ENCODE measurements around the gene GGT6. TPM values are rescaled to one million over a fixed set of nuclear protein-coding genes. Genes with fewer than 3 reads are reported as not detected.

The GGT6 gene
- total and polyA plus RNA-seq, 4 donors = 2.8 to 12.3 (median 7.4) TPM

DNA sequence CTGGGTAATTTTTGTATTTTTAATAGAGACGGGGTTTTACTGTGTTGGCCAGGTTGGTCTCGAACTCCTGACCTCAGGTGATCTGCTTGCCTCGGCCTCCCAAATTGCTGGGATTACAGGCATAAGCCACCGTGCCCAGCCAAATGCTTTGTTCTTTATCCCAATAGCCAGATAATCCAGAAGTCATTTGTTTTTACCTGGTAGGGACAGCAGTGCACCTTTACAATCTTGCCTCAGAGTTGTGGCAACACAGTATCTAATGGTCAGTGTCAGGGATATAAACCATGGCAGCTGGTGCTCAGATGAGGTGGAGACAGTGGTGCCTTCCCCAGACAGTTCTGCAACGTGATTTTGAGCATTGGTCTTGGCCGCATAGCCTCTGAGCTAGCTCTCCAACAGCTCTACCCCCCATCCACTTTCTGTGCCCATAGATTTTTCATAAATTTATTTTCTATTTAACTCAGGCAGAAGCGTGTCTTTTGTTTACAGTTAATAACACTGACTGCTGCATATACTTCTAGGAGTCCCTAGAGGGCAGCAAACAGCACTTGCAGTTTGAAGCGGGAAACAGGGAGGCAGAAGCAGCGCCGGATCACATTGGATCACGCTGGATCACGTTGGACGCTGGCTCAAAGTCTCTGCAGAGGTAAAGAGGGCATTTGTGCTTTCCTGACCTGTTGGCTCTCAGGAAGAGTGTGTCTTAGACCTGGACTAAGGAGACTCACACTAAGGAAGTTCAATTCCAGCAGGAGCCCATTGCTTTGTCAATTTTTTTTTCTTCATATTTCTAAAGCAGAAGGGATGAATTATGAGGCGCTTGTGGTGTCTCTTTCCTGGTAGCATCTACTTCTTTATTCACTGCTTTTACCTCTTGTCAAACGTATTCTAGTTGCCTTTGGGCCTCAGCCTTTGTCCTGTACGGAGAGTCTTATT, 5.1 kb upstream of the GGT6 start:
- DNase-seq (peak; percentile 73 to 89 (median 84)), ATAC-seq (ENCODE audit: insufficient read depth, low FRiP score) (peak; percentile 87)
- H3K4me1 ChIP-seq (ENCODE audit: control insufficient read depth in 5 of 5, insufficient read depth in 5 of 5, low read length in 5 of 5) = peaks cover 0 to 11% (median 5%) of the 10 kb centered on the region in 5 donors

GRCh38 chr17:4562015-4562969, 1.9 kb upstream of the GGT6 start:
- no peak for ATAC-seq (ENCODE audit: insufficient read depth, low FRiP score)
- 74 to 79% methylated on average over 8 of the region's 8 CpGs for WGBS, 2 donors
- H3K4me3 ChIP-seq = no peak overlapping the region

More for the DNA sequence above, 5.1 kb upstream of the GGT6 start:
- TF ChIP-seq, protein P1, sequence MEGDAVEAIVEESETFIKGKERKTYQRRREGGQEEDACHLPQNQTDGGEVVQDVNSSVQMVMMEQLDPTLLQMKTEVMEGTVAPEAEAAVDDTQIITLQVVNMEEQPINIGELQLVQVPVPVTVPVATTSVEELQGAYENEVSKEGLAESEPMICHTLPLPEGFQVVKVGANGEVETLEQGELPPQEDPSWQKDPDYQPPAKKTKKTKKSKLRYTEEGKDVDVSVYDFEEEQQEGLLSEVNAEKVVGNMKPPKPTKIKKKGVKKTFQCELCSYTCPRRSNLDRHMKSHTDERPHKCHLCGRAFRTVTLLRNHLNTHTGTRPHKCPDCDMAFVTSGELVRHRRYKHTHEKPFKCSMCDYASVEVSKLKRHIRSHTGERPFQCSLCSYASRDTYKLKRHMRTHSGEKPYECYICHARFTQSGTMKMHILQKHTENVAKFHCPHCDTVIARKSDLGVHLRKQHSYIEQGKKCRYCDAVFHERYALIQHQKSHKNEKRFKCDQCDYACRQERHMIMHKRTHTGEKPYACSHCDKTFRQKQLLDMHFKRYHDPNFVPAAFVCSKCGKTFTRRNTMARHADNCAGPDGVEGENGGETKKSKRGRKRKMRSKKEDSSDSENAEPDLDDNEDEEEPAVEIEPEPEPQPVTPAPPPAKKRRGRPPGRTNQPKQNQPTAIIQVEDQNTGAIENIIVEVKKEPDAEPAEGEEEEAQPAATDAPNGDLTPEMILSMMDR (IDR thresholded peaks at IDR 0.05; ENCODE audit: control extremely low read depth, extremely low read depth) = peak; percentile 78
- Histone ChIP-seq H3K4me3 (no peak overlapping the region), H3K27me3 (ENCODE audit: control insufficient read depth in 3 of 3, insufficient read depth in 3 of 3, low read length in 2 of 3) (no peaks in the 10 kb centered on the region), H3K36me3 (ENCODE audit: control insufficient read depth in 4 of 4, insufficient read depth in 4 of 4, low read length in 4 of 4) (no peaks in the 10 kb centered on the region), H3K9ac (ENCODE audit: insufficient read depth in 1 of 2, low read length in 2 of 2) (peak overlapping the region in 1 of 2 donors; percentile 34), H3K27ac (ENCODE audit: low read depth in 1 of 2, low read length in 1 of 2) (no peak overlapping the region), H3K9me3 (ENCODE audit: control insufficient read depth in 4 of 4, insufficient read depth in 3 of 4, low read length in 3 of 4) (no peaks in the 10 kb centered on the region)
- WGBS, 2 donors = 35 to 37% methylated on average over 16 of the region's 16 CpGs

GRCh38 chr17:4560837-4561256, 470 bp upstream of the GGT6 start:
- H3K4me1 ChIP-seq (ENCODE audit: control insufficient read depth in 5 of 5, insufficient read depth in 5 of 5, low read length in 5 of 5) = peaks cover 0 to 11% (median 9%) of the 10 kb centered on the region in 5 donors
- WGBS, 2 donors = 66 to 85% methylated on average over 11 of the region's 11 CpGs
- no peaks in the 10 kb centered on the region for H3K27me3 ChIP-seq (ENCODE audit: control insufficient read depth in 3 of 3, insufficient read depth in 3 of 3, low read length in 2 of 3)
- H3K9me3 ChIP-seq (ENCODE audit: control insufficient read depth in 4 of 4, insufficient read depth in 3 of 4, low read length in 3 of 4) = no peaks in the 10 kb centered on the region
- no peak overlapping the region for H3K4me3 ChIP-seq
- H3K36me3 ChIP-seq (ENCODE audit: control insufficient read depth in 4 of 4, insufficient read depth in 4 of 4, low read length in 4 of 4) = no peaks in the 10 kb centered on the region
- H3K9ac ChIP-seq (ENCODE audit: insufficient read depth in 1 of 2, low read length in 2 of 2) = no peak overlapping the region
- TF ChIP-seq, protein P1 (IDR thresholded peaks at IDR 0.05; ENCODE audit: control extremely low read depth, extremely low read depth) = no peak
- DNase-seq = peak in 2 of 3 donors; percentile 48 to 75
- ATAC-seq (ENCODE audit: insufficient read depth, low FRiP score) = no peak
- no peak overlapping the region for H3K27ac ChIP-seq (ENCODE audit: low read depth in 1 of 2, low read length in 1 of 2)

More at GRCh38 chr17:4562015-4562969, 1.9 kb upstream of the GGT6 start:
- Histone ChIP-seq H3K27me3 (ENCODE audit: control insufficient read depth in 3 of 3, insufficient read depth in 3 of 3, low read length in 2 of 3) (no peaks in the 10 kb centered on the region), H3K9ac (ENCODE audit: insufficient read depth in 1 of 2, low read length in 2 of 2) (no peak overlapping the region), H3K4me1 (ENCODE audit: control insufficient read depth in 5 of 5, insufficient read depth in 5 of 5, low read length in 5 of 5) (peaks cover 0 to 11% (median 6%) of the 10 kb centered on the region in 5 donors), H3K36me3 (ENCODE audit: control insufficient read depth in 4 of 4, insufficient read depth in 4 of 4, low read length in 4 of 4) (no peaks in the 10 kb centered on the region), H3K9me3 (ENCODE audit: control insufficient read depth in 4 of 4, insufficient read depth in 3 of 4, low read length in 3 of 4) (no peaks in the 10 kb centered on the region), H3K27ac (ENCODE audit: low read depth in 1 of 2, low read length in 1 of 2) (no peak overlapping the region)
- DNase-seq = no peak
- TF ChIP-seq, protein P1 (IDR thresholded peaks at IDR 0.05; ENCODE audit: control extremely low read depth, extremely low read depth) = no peak
